ENCODE measurements around the gene SMIM20. TPM values are rescaled to one million over a fixed set of nuclear protein-coding genes. Genes with fewer than 3 reads are reported as not detected.

Gene SMIM20
- total RNA-seq, 1 experiment from 2014 or later: 20.1 TPM

DNA sequence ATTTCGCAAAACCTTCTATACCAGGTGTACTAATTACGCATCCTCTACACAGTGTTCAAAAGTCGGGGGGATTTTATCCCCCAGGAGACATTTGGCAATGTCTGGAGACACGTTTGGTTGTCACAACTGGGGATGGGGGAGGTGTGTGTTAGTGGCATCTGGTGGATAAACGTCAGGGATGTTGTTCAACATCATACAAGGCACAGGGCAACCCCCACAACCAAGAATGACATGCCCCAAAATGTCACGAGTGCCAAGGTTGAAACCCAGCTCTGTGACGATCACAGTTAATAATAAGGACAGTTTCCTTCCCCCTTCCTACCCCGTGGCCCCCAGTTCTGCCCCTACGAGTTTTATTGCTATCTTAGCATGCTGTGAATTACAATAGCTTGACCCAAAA is 35.3 kb upstream of the SMIM20 start:
- CTCF ChIA-PET: no interaction called here
- Histone ChIP-seq H3K4me3 (ENCODE audit: low read depth, low read length) (no peak overlapping the region), H3K4me1 (no peaks in the 10 kb centered on the region), H3K9me3 (no peaks in the 10 kb centered on the region), H3K27me3 (replicated peaks; ENCODE audit: control insufficient read depth, insufficient read depth, low read length) (no peaks in the 10 kb centered on the region), H3K36me3 (ENCODE audit: control insufficient read depth, insufficient read depth, low read length) (no peaks in the 10 kb centered on the region)
- Mint-ChIP-seq H3K27me3 (ENCODE audit: insufficient read depth, unreplicated experiment) (peaks cover 9% of the 10 kb centered on the region), H3K4me3 (ENCODE audit: unreplicated experiment) (no peak overlapping the region), H3K4me1 (ENCODE audit: low read depth, unreplicated experiment) (no peaks in the 10 kb centered on the region), H3K27ac (ENCODE audit: unreplicated experiment) (no peak overlapping the region), H3K36me3 (ENCODE audit: insufficient read depth, unreplicated experiment) (no peaks in the 10 kb centered on the region), H3K9me3 (ENCODE audit: unreplicated experiment) (no peaks in the 10 kb centered on the region)
- TF ChIP-seq, protein P1, sequence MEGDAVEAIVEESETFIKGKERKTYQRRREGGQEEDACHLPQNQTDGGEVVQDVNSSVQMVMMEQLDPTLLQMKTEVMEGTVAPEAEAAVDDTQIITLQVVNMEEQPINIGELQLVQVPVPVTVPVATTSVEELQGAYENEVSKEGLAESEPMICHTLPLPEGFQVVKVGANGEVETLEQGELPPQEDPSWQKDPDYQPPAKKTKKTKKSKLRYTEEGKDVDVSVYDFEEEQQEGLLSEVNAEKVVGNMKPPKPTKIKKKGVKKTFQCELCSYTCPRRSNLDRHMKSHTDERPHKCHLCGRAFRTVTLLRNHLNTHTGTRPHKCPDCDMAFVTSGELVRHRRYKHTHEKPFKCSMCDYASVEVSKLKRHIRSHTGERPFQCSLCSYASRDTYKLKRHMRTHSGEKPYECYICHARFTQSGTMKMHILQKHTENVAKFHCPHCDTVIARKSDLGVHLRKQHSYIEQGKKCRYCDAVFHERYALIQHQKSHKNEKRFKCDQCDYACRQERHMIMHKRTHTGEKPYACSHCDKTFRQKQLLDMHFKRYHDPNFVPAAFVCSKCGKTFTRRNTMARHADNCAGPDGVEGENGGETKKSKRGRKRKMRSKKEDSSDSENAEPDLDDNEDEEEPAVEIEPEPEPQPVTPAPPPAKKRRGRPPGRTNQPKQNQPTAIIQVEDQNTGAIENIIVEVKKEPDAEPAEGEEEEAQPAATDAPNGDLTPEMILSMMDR (IDR thresholded peaks at IDR 0.05; ENCODE audit: insufficient read depth in 1 of 2, low read depth in 1 of 2, low read length in 1 of 2, severe bottlenecking in 1 of 2, unreplicated experiment in 1 of 2): no peak
- intact Hi-C loops (cut with micrococcal nuclease; ENCODE audit: unreplicated experiment): no loop called here
- no TSS peak for BruUV-seq (replicated peaks)
- POLR2A ChIA-PET: no interaction called here
- DNase-seq: no peak

DNA sequence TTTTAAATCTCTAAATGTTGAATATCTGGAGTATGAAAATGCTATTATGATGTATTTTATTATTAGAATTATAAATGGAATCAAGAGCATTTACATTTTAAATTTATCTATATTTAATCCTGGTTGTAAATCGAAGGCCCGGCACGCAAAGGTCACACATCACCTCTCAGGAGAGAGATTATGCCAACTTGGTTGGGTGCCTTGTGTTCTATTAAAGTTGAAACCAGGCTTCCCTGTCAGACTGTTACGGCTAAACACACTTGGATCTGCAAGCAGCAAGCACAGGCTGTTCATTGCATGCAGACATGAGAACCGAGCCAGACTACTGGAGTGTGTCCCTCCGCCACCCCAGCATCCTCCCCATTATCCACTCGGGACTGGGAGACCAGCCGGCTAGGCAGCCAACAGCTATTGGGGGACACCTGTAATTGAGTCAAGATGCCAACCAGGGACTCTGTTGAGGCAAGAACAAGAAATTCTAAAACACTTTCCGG is 34.9 kb upstream of the SMIM20 start:
- Histone ChIP-seq H3K4me3 (ENCODE audit: low read depth, low read length) (no peak overlapping the region), H3K4me1 (no peaks in the 10 kb centered on the region), H3K27me3 (replicated peaks; ENCODE audit: control insufficient read depth, insufficient read depth, low read length) (no peaks in the 10 kb centered on the region), H3K36me3 (ENCODE audit: control insufficient read depth, insufficient read depth, low read length) (no peaks in the 10 kb centered on the region), H3K9me3 (no peaks in the 10 kb centered on the region)
- intact Hi-C loops (cut with micrococcal nuclease; ENCODE audit: unreplicated experiment): no loop called here
- peaks cover 11% of the 10 kb centered on the region for H3K27me3 Mint-ChIP-seq (ENCODE audit: insufficient read depth, unreplicated experiment)
- H3K4me1 Mint-ChIP-seq (ENCODE audit: low read depth, unreplicated experiment): no peaks in the 10 kb centered on the region
- H3K9me3 Mint-ChIP-seq (ENCODE audit: unreplicated experiment): no peaks in the 10 kb centered on the region
- no peaks in the 10 kb centered on the region for H3K36me3 Mint-ChIP-seq (ENCODE audit: insufficient read depth, unreplicated experiment)
- ChIA-PET POLR2A (no interaction called here), CTCF (no interaction called here)
- no peak overlapping the region for H3K4me3 Mint-ChIP-seq (ENCODE audit: unreplicated experiment)
- DNase-seq: no peak
- BruUV-seq (replicated peaks): no TSS peak
- no peak overlapping the region for H3K27ac Mint-ChIP-seq (ENCODE audit: unreplicated experiment)
- TF ChIP-seq, protein P1 (IDR thresholded peaks at IDR 0.05; ENCODE audit: insufficient read depth in 1 of 2, low read depth in 1 of 2, low read length in 1 of 2, severe bottlenecking in 1 of 2, unreplicated experiment in 1 of 2): no peak

DNA sequence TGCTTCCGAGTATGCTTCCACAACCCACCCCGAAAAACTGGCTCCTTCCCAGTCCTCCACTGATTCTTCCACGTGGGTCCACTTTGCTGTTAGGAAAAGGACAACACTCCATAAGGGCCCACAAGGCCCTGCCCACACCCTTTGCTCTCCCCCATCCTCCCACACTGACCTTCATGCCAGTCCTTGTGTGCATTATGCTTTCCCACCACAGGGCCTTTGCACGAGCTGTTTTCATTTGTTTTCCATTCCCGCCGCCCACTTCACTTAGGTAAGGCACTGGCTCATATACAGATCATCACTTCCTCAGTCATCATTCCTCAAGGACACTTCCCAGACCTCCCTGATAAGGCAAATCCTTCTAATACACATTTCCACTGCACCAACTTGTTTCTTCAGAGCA is 34.4 kb upstream of the SMIM20 start:
- H3K9me3 ChIP-seq: no peaks in the 10 kb centered on the region
- H3K4me1 ChIP-seq: no peaks in the 10 kb centered on the region
- no peaks in the 10 kb centered on the region for H3K36me3 Mint-ChIP-seq (ENCODE audit: insufficient read depth, unreplicated experiment)
- TF ChIP-seq, protein P1 (IDR thresholded peaks at IDR 0.05; ENCODE audit: insufficient read depth in 1 of 2, low read depth in 1 of 2, low read length in 1 of 2, severe bottlenecking in 1 of 2, unreplicated experiment in 1 of 2): no peak
- ChIA-PET CTCF (no interaction called here), POLR2A (no interaction called here)
- H3K4me3 Mint-ChIP-seq (ENCODE audit: unreplicated experiment): no peak overlapping the region
- H3K27ac Mint-ChIP-seq (ENCODE audit: unreplicated experiment): no peak overlapping the region
- peaks cover 13% of the 10 kb centered on the region for H3K27me3 Mint-ChIP-seq (ENCODE audit: insufficient read depth, unreplicated experiment)
- no peak for DNase-seq
- no peaks in the 10 kb centered on the region for H3K9me3 Mint-ChIP-seq (ENCODE audit: unreplicated experiment)
- no TSS peak for BruUV-seq (replicated peaks)
- intact Hi-C loops (cut with micrococcal nuclease; ENCODE audit: unreplicated experiment): no loop called here
- no peak overlapping the region for H3K4me3 ChIP-seq (ENCODE audit: low read depth, low read length)
- H3K27me3 ChIP-seq (replicated peaks; ENCODE audit: control insufficient read depth, insufficient read depth, low read length): no peaks in the 10 kb centered on the region
- no peaks in the 10 kb centered on the region for H3K36me3 ChIP-seq (ENCODE audit: control insufficient read depth, insufficient read depth, low read length)
- no peaks in the 10 kb centered on the region for H3K4me1 Mint-ChIP-seq (ENCODE audit: low read depth, unreplicated experiment)
